Germinal center (tissue), 1 donor: ENCODE data around the gene FAP.

Experiments
- DNase-seq: peaks from one replicate; pipeline ENCODE4 v3.0.0; 2012; ENCODE audit warnings: mixed read lengths, low spot score

FAP gene

DNA sequence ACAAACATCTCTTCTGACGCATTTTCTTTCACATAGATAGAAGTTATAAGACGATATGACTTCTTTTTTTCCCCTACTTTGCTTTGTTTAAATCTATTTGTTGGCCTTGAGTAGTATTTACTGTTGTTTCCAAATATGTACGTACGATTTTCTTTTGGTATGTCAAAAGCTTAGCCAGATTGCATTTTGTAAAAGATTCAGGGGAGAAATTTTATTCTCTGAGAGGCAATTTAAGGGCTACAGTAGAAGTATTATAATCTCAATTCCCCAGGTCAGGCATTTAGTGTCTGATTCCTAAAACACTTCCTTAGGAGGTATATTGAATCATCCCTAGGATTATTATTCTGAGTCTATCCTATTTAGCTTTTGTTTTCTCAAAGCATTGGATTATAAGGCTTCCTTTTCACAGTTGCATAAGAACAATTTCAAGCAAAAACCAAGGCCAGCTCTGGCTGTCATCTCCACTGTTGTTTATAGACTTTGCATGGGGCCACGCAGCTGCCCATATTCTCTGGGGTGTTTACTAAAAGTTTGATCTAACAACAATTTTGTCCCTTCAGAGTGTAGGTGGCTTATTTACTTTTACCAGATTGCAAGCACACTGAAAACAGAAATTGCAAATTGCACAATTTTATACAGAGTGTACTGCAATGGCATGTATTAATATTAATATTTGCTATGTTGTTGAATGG lies 57.6 kb downstream of the FAP start:
- DNase-seq: no peak

DNA sequence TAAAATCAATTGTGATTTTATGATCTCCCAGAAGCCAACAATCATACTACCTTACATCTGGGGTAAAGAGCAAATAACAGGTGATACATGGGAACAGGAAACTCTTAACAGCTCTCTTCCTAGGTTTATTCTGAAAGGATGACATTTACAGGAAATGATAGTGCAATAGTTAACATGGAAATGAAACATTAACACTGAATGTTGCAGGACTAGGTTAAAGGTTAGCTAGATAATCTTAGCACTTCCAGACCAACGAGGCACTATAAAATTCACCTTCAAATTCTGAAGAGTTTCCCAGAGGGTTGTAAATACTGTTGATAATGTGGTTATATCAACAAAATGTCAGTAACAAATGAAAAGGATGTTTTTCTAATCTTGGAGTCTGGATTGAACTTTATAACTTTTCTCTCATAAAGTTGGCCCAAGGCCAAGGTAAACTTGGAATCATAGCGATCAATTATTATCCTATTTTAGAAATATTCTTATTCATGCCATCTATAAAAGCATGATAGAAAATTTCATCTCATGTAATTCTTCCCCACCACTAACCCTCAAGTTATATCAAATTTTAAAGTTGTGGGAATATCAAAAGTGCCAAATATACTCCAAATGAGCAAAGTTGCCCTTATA lies 58.3 kb downstream of the FAP start:
- no peak for DNase-seq

DNA sequence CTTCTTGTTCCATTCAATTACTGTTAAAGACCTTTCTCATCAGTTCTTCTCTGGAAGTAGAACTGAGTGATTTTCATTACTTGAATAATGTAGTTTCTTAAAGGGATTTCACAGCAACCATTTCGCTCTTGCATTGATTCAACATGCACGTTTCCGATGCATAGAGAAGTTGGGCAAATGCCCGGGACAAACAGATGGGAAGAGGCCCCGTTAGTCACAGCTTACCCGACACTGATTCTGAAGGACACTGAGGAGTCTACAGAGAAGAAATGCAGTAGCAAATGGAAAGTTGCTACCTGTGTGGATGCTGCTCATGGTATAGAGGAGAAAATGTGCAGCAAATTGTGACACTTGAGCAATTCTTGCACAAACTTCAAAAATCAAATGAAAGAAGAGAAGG lies 58.9 kb downstream of the FAP start:
- DNase-seq: no peak

DNA sequence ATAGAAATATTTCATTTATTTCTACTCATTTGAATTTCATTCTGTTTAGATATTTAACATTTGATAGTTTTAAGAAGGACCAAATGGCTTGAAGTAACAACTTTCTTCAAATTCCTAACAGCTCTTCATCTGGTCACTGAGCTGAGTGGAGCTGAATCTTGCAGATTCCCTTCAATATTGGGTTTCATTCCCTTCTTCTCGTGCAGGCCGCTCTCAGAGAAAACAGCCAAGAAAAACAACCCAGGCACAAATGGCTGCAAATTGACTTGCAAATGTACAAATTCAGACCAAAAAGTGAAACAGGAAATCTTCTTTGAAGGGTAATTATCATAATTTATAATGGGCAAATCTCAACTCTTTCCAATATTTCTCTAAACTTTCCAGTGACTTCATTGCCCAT lies 60.9 kb downstream of the FAP start:
- DNase-seq: no peak

DNA sequence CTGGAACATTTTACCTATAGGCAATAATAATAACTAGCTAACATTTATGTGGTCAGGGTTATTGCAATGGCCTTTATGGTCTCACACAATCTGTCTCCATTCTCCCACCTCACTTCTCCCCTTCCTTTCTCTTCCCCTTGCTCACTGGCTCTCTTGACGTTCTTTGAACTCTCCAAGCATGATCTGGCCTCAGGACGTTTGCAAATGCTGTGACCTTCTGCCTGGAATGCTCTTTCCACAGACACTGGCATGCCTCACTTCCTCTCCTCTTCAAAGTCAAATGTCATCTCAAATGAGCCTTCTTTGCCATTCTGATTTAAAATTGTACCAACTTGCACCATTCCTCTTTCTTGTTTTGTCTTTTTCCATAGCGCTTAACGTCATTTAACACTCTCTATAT lies 65.9 kb downstream of the FAP start:
- no peak for DNase-seq

DNA sequence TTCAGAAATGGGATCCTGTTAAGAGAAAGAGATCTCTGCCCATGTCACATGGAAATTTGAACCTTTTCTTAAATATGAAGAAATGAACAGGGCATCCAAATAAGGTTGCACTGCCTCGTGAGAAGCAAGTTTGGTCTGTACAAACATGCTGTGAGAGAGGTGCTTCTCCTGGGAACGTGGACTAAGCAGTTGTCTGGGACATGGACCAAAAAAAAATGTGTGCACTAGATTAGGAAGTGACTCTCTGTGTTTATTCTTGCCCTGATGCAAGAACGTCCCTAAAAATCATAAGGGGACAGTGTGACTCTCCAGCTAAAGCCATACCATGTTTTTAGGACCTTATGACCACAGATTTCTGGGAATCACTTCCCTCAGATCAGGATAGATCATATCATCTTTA lies 67.5 kb downstream of the FAP start:
- DNase-seq: no peak

DNA sequence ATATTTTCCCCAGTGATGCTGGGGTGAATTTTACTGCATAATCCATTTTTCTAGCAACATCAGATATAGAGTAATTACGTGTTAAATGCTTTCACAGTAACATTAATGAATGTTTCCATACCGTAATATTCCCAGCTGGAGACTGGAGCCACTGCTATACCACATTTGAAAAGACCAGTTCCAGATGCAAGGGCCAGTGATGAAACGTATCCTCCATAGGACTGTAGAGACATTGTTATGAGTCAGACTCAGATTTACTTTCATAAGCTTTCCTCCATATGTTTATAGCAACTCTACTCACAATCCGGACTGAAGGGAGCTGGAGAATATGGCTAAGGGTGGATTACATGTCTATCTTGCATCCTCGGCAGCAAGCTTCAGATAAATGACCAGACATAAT lies 68.5 kb downstream of the FAP start:
- no peak for DNase-seq

DNA sequence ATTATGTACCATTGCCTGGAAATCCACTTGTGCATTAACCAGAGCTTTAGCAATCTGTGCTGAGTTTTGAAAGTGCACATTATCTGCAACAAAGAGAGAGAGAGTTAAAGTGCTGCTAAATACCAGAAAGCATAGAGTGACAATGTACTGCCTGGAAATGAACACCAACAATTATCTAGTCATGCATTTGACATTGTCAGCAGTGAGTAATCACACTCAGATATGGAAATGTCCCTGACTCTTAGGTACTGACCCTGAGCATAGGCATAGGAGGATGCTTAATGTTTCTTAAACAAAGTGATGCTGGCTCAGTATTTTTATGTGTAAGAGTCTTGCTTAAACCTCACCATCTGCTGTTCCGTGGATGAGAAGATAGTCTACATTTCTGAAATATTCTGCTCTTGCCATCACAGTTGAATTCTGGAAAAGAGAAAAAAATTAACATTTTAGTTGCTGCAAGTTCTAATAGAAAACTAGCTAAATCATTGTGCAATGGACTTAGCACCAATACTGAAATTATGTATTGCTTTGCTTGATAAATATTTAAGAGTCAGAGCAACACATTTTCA lies 70.4 kb downstream of the FAP start:
- no peak for DNase-seq

DNA sequence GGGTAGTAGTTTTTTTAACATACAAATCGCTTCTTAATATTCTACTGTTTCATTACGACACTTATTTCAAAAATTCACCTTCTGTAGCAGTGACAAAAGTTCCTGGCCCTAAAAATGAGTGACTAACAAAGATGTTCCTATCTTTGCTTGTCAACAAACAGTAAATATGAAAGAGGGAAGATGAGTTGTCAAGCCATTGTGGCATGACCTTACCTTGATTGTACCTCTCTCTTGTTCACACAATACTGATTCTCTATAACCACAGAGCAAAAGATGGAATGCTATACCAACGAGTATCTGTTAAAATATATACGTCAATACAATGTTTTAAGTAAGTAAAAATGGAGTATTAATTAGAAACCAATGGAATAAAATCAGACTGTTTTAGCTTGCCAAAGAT lies 76.5 kb downstream of the FAP start:
- DNase-seq: no peak

DNA sequence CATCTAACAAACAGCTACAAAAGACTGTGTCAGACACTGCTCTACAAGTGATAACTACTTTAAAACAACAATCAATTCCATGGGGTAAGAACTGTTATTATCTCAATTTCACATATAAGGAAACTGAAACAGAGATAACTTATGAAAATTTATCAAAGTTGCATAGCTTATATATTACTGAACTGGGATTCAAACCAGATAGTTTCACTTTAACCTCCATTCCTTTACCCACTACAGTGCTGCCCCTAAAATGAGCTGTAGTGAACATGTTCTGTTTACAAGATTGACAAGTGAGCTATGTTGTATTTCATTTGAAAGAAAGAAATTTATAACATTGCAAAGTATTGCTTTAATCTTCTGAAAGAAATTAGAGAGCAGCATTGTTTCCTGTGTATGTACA lies 77.1 kb downstream of the FAP start:
- DNase-seq: no peak

DNA sequence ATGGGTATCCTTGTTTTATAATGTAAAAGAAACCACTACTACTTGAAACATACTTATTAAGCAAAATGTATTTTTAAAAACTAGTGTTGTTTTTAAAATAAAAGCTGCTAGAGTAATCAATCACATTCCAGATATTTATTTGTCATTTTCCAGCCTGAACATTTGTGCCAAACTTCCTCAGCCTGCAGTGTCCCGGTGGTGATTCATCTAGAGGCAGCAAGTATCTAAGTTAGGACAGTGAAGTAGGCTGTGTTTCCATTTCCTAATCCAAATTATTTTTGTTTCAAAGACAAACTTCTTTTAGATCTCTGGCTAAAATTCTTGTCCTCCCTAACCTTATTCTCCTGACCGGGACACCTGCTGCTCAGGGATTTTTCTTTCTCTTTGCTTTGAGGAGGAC lies 78.4 kb downstream of the FAP start:
- no peak for DNase-seq

DNA sequence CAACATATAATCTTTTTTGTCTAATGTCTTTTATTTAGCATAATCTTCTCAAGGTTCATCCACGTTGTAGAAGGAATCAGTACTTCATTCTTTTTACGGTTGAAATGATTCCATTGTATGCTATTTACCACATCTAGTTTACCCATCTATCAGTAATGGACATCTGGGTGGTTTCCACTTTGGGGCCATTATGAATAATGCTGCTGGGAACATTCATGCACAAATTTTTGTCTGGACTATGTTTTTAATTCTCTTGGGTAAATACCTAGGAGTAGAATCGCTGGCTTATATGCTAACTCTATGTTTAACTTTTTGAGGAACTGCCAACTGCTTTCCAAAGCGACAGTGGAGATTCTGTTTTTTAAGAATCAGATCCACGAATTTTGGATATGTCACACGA lies 83.8 kb downstream of the FAP start:
- no peak for DNase-seq

DNA sequence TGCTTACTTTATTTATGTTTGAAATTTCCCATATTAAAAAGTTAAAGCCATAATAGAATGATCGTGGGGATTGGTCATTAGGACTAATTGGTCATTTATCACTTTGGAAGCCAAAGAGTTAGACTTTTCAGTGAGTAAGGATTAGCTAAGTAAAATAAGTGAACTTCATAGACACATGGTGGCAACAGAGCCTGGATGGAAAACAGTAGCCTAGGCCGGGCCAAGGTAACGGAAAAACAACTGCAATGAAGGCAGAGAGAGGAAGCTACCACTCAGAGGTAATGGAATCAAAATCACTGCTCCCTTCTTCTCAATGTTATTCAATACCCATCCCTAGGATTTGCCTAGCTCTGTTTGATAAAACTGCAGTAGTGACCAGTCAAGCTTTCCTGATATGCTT lies 87.1 kb downstream of the FAP start:
- no peak for DNase-seq

DNA sequence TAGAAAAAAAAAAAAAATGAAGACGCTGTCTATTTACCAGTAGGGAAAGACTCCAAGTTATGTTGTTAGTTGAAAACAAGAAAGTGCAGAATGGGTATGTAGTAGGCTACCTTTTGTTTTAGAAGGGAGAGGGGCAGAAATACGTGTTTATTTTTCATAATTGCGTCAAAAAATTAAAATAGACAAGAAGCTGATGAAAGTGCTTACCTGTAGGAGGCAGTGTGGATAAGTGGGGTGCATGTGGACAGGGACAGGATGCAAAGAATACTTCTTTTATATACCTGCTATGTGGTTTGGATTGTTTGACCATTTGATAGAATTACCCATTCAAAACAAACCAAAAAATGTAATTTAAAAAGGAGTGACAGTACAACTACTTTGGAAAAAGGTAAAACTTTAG lies 88.2 kb downstream of the FAP start:
- DNase-seq: no peak

DNA sequence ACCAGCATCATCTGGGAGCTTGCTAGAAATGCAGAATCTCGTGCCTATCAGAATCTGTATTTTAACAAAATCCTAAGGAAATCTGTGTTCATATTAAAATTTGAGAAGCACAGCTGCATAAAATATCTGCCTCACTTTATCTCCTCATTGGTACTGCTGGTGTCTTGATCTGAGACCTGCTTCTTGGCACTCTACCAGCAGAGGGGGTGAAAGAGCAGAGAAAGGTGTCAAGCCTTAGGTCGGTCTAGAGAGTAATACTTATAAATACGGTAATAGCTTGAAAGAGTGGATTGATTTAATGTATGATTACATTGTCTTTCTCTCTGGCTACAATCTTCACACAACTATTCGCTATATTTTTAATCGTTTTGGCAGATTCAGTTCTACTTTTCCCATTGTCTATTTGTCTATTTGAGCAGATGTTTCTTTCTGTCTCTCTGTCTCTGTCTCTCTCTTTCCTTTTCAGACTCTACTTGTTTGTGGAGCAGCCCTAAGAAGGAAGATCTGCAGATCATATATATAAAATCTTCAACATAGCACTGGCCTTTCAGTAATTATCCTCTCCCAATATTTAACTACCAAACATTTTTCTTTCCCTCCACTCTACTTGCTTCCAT lies 89.5 kb downstream of the FAP start:
- DNase-seq: peak; percentile 25

DNA sequence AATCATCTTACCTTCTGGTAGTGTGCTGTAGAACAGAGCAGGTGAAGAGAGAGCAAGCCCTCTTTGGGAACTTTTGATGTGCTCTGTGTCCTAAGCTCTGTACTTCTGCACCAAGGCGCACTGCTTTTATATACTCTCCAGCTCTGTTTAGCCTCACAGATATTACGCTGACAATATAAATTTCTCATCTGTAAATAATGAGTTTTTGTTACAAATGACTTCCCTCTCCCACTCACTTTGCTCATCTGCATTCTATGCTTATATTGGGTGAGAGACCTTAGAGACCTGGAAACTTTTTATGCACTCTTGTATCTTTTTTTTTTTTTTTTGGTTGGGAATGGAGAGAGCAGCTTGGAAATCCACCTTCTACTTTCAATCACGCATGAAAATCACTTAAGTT lies 91.1 kb downstream of the FAP start, which contains the start of gene GCG:
Gene GCG, minus strand, starts transcription at position 101 of the 400 bp plus-strand sequence. CDS start 3,069 bp downstream, outside the sequence.
- DNase-seq: no peak

DNA sequence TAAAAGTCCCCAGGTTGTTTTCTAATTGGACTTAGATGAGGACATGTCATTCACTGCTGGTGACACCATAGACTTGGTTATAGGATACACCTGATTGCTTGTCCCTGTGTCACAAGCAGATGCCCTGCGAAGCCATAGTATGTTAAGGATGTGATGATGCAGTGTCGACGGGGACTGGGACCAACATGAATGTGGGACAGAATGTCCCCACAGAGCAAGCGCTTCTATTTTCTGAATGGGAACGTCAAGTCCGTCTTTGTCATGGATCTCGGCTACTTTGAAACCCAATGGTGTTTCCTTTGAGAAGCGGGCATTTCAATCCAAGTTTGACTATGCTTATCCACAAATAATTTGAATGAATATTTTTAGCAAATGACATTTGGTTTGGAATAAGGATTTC lies 93.3 kb downstream of the FAP start:
- no peak for DNase-seq

DNA sequence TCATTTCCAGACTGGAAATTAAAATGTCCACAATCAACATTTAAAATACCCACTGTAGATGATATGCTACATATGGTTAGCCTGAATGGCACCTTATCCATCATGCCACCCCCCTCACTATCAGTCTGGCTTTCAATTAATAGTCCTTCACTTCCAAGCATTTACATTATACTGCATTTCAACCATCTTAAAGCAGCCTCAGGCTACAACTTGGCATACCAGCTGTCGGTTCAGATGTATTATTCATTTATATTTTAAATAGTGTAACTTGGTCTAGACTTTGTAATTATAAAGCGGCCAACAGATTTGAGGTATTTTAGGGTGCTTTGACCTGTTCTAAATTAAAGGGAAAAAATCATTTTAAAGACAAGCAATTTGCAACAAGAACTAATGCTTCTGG lies 93.8 kb downstream of the FAP start:
- no peak for DNase-seq

DNA sequence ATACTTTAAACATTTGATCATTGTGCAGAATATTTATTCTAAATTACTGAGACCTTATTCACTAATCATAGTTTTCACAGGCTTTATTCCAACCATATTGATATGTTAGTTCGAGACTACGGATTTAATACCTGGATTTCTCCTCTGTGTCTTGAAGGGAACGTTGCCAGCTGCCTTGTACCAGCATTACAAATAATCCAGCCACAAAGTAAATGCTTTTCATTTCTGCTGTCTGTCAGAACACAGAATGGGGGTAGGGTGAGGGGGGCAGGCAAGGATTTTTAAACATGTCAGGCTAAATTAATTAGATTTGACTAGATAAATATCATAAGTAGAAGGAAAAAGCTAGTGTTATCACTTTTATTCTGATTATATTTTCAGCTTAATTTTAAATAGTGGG lies 94.3 kb downstream of the FAP start:
- DNase-seq: no peak

DNA sequence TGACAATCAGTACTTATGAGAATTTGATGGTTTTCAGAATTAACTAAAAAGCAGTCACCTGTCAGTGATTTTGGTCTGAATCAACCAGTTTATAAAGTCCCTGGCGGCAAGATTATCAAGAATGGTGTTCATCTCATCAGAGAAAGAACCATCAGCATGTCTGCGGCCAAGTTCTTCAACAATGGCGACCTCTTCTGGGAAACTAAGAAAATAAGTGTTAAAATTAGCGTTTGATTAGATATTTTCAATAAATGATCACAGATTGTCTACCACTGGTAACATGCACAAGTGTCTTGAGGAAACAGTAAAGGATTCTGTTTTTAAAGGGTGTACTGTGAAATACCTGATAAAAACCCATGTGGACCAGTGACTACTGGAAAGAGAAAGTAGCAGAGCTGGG lies 99.3 kb downstream of the FAP start:
- DNase-seq: no peak

DNA sequence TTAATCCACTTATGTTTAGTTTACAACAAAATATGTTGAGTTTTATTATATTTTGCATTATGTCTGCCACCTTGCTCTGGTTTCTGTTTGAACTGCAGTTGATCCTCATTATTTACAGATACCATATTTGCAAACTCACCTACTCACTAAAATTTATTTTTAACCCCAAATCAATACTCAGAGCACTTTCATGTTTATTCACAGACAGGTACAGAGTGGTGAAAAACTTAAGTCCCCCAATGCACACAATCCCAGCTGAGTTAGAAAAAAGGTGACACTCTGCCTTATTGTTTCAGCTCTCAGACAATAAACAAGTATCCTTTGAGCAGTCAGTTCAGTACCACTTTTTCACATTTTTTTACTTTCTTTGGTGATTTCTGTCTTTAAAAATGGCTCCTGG lies 104.9 kb downstream of the FAP start:
- DNase-seq: no peak

DNA sequence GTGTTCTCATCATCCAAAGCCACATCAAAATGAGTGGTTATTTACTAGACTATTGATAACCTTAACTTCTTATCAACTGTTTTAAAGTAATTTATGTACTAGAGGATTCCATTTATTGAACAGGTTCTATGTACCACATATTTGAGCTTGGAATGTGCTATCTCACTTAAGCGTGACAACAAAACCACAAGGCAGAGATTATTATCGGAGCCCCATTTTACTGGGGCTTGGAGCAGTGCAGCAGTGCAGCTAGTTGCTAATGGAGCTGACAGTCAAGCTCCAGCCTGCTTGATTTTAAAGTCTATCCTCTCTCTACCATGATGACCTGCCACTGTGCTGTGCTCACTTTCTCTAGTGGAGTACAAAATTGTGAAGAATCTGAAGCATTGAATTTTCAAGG lies 115.8 kb downstream of the FAP start:
- DNase-seq: no peak

DNA sequence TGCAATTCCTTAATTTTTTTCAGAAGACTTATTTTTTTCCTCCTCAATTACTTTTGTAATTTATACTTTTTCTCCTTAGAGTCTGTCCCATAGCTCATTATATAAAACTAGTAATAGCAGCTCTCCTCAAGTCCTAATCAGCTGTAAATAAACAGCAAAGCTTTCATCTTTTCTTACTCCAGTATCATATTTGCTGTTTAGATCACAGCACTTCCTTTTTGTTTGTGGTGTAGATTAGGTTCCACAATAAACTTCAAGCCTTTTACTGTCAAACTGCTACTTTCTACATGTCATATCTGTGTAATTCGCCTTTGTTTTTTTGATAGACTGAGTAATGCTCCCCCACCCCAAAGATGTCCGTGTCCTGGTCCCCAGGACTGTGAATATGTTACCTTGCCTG lies 116.7 kb downstream of the FAP start:
- no peak for DNase-seq
